Activated T-cell treated with anti-CD3 and anti-CD28 coated beads for 48 hours (primary cell): Measurements from ENCODE around the gene ADARB2.
"Not testable (repeated sequence)": the region's sequence is repeated elsewhere in the genome, so short reads cannot be mapped to it uniquely, and the experiment has no call there.

Source experiments
- DNase-seq: peaks from one replicate; pipeline ENCODE4 v3.0.0-alpha.2; 2020; ENCODE audit warnings: low read depth

ADARB2 gene

GRCh38 chr10:1406967-1407945 lies 330.1 kb downstream of the ADARB2 start:
- no peak for DNase-seq

GRCh38 chr10:1406132-1406966 lies 331.0 kb downstream of the ADARB2 start:
- DNase-seq, result no peak

GRCh38 chr10:1404323-1405260 lies 332.7 kb downstream of the ADARB2 start:
- DNase-seq, result no peak

GRCh38 chr10:1403508-1404322 lies 333.6 kb downstream of the ADARB2 start:
- no peak for DNase-seq

GRCh38 chr10:1402816-1403507 lies 334.4 kb downstream of the ADARB2 start:
- no peak for DNase-seq

GRCh38 chr10:1402016-1402770 lies 335.1 kb downstream of the ADARB2 start:
- DNase-seq, result no peak

- no peak for DNase-seq
These were observed 336.0 kb downstream of the ADARB2 start for GRCh38 chr10:1401071-1401965.

GRCh38 chr10:1400101-1401070 lies 336.9 kb downstream of the ADARB2 start:
- DNase-seq, result no peak

- no peak for DNase-seq
These were observed 337.8 kb downstream of the ADARB2 start for GRCh38 chr10:1399431-1400100.

- no peak for DNase-seq
These were observed 338.5 kb downstream of the ADARB2 start for GRCh38 chr10:1398626-1399410.

GRCh38 chr10:1398116-1398515 lies 339.2 kb downstream of the ADARB2 start:
- DNase-seq, result not testable (repeated sequence)

GRCh38 chr10:1396297-1396635 lies 341.1 kb downstream of the ADARB2 start:
- DNase-seq, result no peak

GRCh38 chr10:1395481-1396296 lies 341.6 kb downstream of the ADARB2 start:
- DNase-seq, result no peak

GRCh38 chr10:1395025-1395480 lies 342.3 kb downstream of the ADARB2 start:
- no peak for DNase-seq
